Panc1 (cell line): Measurements from ENCODE around the gene C5orf58.

Source experiments
- CTCF ChIP-seq: fragments of 450-650 bp; IDR thresholded peaks from 2 replicates; pipeline ENCODE4 v1.5.1; 2017; ENCODE audit warnings: mild to moderate bottlenecking
- POLR2AphosphoS5 ChIP-seq: IDR thresholded peaks from 2 replicates; pipeline ENCODE4 v1.6.1; 2012; ENCODE audit warnings: mild to moderate bottlenecking, low read depth, low read length, moderate library complexity
- REST ChIP-seq, 2 experiments: IDR thresholded peaks; 2 replicates each; pipeline ENCODE4 v1.6.1; 2011 to 2012; ENCODE audit warnings: low read depth in 2 of 2, control low read depth in 1 of 2, low read length in 1 of 2, mild to moderate bottlenecking in 1 of 2, moderate library complexity in 1 of 2; ENCODE audit not compliant: insufficient read depth in 1 of 2
- SIN3A ChIP-seq: IDR thresholded peaks from 2 replicates; pipeline ENCODE4 v1.6.1; 2012; ENCODE audit warnings: low read depth, mild to moderate bottlenecking, low read length, moderate library complexity, borderline replicate concordance; ENCODE audit not compliant: insufficient read depth

- no peak for TF ChIP-seq CTCF
- no peak for TF ChIP-seq POLR2AphosphoS5
- no peak for TF ChIP-seq SIN3A
- TF ChIP-seq REST (IDR thresholded peaks at IDR 0.05; ENCODE audit: insufficient read depth in 1 of 2, low read depth in 2 of 2, low read length in 1 of 2), result no peak
Observed at GRCh38 chr5:170206958-170207357, 25.8 kb upstream of the C5orf58 start.
